T-helper 2 cell treated with Interferon-gamma antibody and Interleukin-4, amounts not matched to agents 100 ng/mL and 5 ng/mL, for 36 hours (primary cell): ENCODE data around the gene EMC9. TPM values are rescaled to one million over a fixed set of nuclear protein-coding genes. Genes with fewer than 3 reads are reported as not detected.

ENCODE experiments used
- intact Hi-C: fragments of 100-400 bp; cut with micrococcal nuclease; formaldehyde crosslinking; loops from one replicate; pipeline ENCODE4 v1.15.1; 2023
- total RNA-seq: library from RNA; stranded (reverse); gene quantifications from 2 replicates; pipeline ENCODE4 v1.2.3, GENCODE V29; 2022

EMC9 gene
- total RNA-seq, 1 donor from 2014 or later, result 22.1 TPM

GRCh38 chr14:24132976-24133375 is 8.4 kb downstream of the EMC9 start:
- intact Hi-C loops, result no loop called here

- intact Hi-C loops, result no loop called here
These were observed 9.2 kb downstream of the EMC9 start for GRCh38 chr14:24132061-24132685.

- intact Hi-C loops, result no loop called here
These were observed 9.8 kb downstream of the EMC9 start for GRCh38 chr14:24131549-24131966.

- intact Hi-C loops, result no loop called here
These were observed 10.5 kb downstream of the EMC9 start for GRCh38 chr14:24130717-24131548.

- intact Hi-C loops, result no loop called here
These were observed 11.0 kb downstream of the EMC9 start, which contains the start of gene FITM1 for GRCh38 chr14:24130380-24130716. TSS of gene FITM1 (plus strand) at chr14:24130659. CDS start at chr14:24131564, 905 bp downstream.

- intact Hi-C loops, result no loop called here
These were observed 11.9 kb downstream of the EMC9 start for GRCh38 chr14:24129410-24129998.

GRCh38 chr14:24127673-24128072 is 13.7 kb downstream of the EMC9 start:
- intact Hi-C loops, result no loop called here

GRCh38 chr14:24126939-24127338 is 14.5 kb downstream of the EMC9 start:
- intact Hi-C loops, result no loop called here

GRCh38 chr14:24123424-24124417 is 17.7 kb downstream of the EMC9 start:
- intact Hi-C loops, result no loop called here

- intact Hi-C loops, result no loop called here
These were observed 18.5 kb downstream of the EMC9 start for GRCh38 chr14:24122898-24123297.

- intact Hi-C loops, result no loop called here
These were observed 19.0 kb downstream of the EMC9 start for GRCh38 chr14:24122416-24122815.

GRCh38 chr14:24121210-24121609 is 20.2 kb downstream of the EMC9 start:
- intact Hi-C loops, result no loop called here

GRCh38 chr14:24119691-24120090 is 21.7 kb downstream of the EMC9 start:
- intact Hi-C loops, result loop anchor here (10.0 kb wide), 2 partner anchors 315 to 555 kb away; no protein-coding TSS in a partner anchor

- intact Hi-C loops, result loop anchor here (10.0 kb wide), 2 partner anchors 318 to 558 kb away; no protein-coding TSS in a partner anchor
These were observed 24.2 kb downstream of the EMC9 start for GRCh38 chr14:24117179-24117578.

GRCh38 chr14:24116128-24116814 is 25.1 kb downstream of the EMC9 start:
- intact Hi-C loops, result loop anchor here (10.0 kb wide), 2 partner anchors 319 to 559 kb away; no protein-coding TSS in a partner anchor

- intact Hi-C loops, result loop anchor here (2.0 to 10.0 kb wide), 4 partner anchors 35 to 559 kb away; partner anchors contain the start of gene IPO4
These were observed 25.8 kb downstream of the EMC9 start for GRCh38 chr14:24115422-24116127.

- intact Hi-C loops, result loop anchor here (1.0 to 10.0 kb wide), 14 partner anchors 20 to 1185 kb away; partner anchors contain the start of genes AP1G2, CARMIL3, CHMP4A and EMC9
These were observed 26.6 kb downstream of the EMC9 start, which contains the start of the genes DCAF11 and NRL for GRCh38 chr14:24114532-24115421. TSS of gene DCAF11 (plus strand) at chr14:24114777. CDS start at chr14:24115595, 818 bp downstream. TSS of gene NRL (minus strand) at chr14:24114949. CDS start at chr14:24082848, 32,101 bp downstream.
